Hepatic stellate cell (primary cell): ENCODE data around the gene POLN.

ENCODE experiments used
- DNase-seq: peaks from one replicate; pipeline ENCODE4 v3.0.0; 2011; ENCODE audit warnings: low spot score

POLN gene

DNA sequence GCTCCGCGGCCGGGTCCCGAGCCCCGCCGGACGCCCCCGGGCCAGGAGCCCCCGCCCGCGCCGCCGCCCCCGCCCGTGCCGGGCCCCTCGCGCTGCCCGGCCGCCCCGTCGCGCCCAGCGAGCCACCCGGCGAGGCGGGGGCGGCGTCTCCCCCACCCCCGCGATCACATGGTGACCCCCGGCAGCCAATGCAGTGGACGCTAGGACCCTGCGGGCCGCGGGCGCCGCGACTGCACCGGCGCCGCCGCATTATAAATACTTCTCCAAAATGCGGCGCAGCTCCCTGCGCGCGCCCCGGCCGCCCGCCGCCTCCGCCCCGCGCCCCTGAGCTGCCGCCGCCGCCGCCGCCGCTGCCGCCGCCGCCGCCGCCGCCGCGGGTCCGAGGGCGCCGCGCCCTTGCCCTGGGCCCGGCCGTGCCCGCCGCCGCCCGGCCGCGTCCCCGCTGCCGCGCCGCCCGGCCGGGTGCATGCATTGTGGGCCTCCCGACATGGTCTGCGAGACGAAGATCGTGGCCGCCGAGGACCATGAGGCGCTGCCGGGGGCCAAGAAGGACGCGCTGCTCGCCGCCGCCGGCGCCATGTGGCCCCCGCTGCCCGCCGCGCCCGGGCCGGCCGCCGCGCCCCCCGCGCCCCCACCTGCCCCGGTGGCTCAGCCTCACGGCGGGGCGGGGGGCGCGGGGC lies 182.7 kb downstream of the POLN start, which contains the start of gene NAT8L:
Gene NAT8L (plus strand): TSS at position 282 of the 680 bp plus-strand sequence. CDS start 185 bp downstream, at position 467.
- no peak for DNase-seq

DNA sequence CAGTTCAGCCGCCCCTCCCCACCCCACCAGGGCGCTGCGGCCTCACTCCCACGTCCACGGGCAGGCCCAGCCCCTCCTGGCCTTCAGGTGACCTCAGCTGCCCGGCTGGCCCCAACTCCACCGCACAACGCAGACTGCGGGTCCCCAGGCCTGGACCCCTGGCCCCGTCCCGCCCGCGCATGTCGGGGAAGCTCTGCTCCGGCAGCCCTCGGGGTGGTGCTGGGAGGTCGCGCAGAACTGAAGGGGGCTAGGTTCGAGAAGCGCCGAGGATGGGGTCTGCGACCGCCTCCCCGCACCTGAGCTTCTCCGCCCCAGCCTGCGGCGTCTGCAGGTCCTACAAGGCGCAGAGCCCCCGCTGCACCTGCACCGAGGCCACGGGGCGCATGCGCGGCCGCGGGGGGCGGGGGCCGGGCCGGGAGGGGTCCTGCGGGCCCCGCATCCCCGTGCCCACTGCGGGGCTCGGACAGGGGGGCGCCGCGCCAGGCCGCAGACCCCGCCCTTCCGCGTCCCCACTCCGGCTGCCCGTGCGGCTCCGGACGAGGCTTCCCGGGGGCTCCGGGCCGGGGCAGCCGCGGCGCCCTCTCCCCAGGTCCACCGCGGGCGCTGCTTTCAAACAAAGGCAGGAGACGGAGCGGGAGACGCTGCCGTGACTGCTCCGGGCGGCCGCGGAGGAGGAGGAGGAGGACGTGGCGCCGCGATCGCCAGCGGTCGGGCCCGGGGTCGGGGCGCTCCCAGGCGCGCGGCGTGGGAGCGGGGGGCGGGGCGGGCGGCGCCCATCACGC lies 183.5 kb downstream of the POLN start:
- no peak for DNase-seq

DNA sequence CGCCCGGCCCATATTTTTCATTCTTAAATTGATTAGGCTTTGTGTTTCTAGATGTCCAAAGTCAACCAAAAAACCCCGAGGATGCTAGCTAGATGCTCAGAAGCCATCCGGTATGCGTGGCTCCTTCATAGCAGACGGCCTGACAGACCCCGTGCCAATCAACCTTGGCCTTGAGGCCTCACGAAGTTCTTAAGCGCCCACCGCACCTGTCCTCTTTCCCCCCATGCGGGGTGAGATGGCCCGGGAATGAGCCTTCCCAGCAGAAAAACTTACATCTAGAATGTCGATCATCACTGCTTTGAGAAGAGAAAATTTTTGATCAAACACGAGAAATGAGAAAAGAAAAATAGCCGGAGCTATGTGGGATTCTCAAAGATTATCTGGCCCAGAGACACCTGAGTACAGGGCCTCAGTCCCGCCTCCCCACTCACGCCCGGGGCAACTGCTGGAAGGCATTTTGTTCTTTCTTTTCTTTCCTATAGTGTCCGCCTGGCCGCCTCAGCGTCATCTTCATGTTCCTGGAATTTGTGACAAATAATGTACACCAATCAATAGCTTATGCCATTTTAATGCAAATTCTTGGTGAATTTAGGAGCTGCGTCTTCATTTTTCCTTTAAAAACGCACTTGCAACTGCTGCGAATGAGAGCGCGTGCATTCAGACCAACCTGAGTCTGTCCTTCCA lies 184.4 kb downstream of the POLN start:
- no peak for DNase-seq

DNA sequence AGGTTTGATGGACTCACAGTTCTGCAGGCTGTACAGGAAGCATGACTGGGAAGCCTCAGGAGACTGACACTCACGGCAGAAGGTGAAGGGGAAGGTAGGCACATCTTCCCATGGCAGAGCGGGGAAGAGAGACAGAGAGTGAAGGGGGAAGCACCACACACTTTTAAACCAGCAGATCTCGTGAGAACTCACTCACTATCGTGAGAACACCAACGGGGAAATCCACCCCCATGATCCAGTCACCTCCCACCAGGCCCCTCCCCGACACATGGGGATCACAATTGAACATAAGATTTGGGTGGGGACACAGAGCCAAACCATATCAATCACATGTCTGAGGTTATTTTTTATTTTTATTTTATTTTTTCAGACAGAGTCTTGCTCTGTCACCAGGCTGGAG lies 187.7 kb downstream of the POLN start:
- DNase-seq: no peak

DNA sequence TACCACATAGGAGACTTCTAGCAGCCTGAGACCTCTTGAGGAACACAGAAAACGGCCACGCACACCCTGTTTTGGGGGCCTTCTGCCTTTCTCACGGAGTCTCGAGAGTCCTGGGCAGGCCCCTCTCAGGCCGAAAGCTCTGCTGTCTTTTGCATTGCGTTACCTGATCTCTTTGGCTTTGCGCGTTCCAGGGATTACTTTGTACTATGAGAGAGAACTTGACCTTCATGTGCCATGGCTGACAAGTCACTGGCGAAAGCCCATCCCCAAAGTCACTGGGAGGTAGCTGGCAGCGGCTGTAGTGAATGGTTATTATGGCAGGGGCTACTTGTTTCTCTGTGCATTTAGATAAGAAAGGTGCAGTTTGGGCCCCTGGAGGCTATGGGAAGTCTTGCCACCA lies 190.8 kb downstream of the POLN start:
- DNase-seq: no peak

DNA sequence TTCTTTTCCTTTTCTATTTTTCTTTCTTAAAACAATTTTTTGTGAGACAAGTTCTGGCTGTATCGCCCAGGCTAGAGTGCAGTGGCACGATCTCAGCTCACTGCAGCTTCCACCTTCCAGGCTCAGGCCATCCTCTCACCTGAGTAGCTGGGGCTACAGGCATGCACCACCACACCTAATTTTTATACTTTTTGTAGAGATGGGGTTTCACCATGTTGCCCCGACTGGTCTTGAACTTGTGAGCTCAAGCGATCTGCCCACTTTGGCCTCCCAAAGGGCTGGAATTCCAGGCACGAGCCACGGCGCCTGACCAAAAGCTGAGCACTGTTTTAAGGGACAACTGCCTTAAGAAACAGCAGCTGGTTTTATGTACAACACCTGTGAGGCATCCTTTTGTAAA lies 192.1 kb downstream of the POLN start:
- DNase-seq: no peak

DNA sequence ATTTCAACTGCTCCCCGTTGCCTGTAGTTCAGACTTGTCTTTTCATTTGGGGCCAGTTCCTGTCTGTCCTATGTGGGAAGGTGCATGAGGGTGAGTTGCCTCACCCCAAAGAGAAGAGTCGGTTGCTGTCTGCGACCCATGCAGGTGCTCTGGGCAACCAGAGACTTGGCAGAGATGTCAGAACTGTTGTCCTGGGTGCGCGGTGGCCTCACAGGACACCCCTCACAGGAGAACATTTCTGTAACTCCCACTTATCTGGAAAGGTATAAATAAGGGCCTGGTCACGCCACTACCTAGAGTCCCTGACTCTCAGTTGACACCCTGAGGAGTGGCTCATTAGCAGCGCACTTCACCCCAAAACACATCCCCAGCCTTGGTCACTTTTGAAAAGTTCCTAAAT lies 192.5 kb downstream of the POLN start:
- no peak for DNase-seq

DNA sequence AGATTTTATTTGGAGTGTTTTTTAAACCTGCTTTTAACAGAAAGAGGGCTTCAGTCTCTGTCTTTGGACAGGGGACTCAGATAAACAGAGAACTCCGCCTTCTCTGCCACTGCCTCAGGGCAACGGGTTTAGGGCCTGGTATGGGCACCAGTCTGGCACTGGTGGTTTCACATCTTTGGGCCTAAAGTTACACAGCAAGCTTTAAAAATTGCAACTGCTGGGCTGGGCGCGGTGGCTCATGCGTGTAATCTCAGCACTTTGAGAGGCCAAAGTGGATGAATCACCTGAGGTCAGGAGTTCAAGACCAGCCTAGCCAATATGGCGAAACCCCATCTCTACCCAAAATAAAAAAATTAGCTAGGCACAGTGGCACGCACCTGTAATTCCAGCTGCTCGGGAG lies 193.1 kb downstream of the POLN start:
- DNase-seq: no peak

DNA sequence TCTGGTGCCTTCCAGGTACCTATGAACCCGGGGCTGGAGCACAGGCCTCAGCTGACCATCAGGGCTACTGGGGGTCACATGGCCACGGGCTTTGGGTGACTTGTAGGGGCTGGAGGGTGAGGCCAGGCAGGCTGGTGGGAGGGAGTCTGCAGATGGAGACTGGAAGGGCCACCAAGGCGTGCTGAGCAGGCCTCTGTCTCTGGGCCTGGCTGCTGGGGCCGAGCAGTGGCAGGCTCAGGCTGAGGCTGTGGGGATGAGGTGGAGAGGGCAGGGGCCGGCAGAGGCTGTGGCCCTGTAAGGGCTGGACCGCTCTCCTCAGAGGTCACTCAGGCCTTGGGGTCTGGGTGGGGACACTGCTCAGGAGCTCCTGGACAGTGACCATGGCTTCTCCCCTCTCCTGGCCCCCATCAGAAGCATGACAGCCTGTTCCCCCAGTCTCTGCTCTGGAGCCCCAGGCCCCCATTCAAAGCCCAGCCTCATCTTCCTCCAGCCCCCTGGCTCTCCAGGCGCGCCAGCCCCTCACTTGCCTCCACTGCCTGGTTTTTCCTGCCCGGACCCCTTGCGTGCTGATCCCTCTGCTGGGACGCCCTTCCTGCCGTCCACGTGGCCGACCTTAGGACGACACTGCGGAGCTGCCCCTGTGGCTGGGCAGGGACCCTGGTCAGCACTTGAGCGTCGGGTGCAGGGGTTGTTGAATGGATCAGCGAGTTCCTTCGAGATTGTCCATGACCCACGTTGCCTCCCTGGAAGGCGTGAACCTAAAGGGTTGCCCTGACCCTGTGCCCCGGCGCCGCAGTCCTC lies 193.9 kb downstream of the POLN start:
- no peak for DNase-seq

DNA sequence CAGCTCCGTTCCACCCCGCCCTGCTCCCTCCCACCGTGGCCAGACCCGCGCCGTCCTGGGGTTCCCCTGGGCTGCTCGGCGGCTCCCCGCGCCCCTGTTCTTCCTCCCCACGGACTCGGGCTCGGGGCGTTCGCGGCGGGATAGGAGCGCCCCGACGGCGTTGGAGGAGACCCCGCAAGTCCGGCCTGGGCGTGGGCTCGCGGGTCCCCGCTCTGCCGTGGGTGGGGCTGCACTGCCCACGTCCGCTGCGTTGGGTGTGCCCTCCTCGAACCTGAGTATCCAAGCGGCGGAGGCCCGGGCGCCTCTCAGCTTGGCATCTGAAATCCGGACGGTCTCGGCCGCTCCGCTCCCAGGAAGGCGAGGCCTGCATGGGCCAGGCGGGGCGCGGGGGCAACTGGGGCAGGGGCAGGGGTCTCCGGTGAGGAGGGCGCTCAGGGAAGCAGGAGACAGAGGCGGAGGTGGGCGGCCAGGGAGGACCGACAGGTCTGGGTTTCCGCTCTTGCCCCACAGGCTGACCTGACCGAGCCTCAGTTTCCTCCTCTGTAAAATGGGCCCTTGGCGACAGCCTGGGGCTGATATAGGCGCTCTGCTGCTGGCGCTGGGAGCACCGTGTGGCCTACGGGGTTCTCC lies 194.8 kb downstream of the POLN start:
- DNase-seq: no peak

DNA sequence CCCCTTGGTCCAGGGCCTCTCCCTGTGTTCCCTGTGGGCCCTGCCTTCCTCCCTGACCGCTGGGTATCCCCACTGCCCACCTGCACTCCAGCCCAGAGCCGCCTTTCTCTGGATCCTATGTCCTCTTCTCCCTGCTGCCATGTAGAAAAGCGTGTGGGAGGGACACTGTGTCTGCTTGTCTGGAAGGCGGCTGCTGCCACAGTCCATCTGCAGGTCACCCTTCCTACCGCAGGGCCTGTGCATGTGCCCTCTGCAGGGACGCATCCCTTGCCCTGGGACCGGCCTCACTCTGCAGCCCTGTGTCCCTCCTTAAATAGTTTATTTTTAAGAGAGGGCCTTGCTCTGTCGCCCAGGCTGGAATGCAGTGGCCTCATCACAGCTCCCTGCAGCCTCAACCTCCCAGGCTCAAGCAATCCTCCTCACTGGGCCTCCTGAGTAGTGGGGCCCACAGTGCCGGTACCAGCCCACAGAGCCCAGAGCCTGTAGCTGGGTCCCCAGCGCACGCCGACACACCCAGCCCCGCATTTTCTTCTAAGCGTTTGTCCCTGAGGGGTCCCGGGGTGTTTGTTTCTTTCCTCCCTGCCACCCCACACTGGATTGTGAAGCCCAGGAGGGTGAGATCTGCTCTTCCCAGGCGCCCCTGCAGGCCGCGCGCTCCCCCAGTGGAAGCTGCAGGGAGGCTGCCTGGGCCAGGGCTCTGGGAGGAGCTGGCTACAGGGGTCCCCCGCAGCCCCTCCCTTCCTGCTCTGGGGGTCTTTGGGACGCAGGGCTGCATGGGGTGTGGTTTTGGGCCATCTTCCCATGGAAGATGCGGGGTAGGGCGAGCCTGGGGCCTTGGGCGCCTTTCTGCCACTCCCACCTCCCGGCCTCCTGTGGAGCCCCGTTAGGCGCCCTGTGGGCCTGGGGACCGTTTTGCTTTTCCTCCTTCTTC lies 195.6 kb downstream of the POLN start:
- DNase-seq: no peak

DNA sequence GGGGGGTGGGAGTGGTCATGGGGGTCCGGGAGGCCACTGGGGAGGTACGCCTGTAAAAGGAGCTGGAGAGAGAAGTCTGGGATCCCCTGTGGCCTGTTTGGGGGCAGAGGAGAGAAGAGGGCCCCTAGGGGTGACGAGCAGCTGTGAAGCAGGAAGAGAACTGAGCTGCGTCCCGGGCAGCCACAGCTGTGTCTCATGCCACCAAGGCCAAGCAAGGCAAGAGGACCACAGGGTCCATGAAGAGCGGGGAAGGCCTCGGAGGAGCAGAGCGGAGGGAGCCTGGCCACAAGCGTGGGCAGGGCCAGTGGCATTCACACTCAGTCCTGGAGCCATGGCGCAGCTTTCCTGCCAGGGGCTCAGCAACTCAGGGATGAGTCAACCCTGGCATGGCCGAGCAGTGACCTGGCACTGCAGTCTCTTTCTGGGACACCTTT lies 196.4 kb downstream of the POLN start:
- no peak for DNase-seq

DNA sequence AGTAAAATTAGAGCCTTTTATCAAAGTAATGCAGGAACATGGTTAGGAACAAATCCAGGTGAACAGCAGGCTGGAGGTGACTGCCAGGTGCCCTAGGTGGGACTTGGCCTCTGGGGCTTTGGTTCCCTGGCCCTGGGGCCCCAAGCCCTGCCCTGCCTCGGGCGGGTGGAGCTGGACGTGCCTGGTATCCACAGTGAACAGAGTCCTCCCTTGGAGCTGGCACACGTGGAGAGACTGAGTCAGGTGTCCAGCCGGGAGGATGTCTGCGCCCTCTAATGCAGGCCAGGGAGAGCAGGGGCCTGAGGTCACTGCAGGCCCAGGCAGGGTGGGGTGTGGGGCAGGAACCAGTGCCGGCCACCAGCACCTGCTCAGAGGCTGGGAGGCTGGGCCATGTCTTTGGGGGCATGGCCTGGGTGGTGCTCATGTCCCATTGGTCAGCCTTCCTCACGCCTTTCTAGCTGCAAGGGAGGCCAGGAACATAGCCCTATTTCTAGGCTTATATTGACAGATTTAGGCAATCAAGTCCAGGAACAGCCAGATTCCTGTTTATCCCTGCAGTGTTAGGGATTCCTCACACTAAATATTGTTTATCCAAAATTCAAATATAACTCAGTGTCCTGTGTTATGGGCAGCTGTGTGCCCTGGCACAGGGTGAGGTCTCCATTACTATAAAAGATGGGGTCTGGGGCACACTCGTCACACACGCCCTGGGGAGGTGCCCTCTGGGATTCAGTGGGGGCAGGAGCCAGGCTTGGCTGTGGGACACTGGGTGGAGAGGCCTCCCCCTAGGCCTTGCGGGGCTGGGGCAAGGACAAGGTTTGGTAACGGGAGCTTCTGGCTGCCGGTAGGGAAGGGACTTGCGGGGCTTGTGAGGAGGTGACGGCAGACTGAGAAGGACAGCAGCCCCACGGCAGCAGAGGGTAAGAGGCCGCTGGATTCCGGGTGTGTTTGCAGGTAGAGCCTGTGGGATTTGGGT lies 197.1 kb downstream of the POLN start:
- no peak for DNase-seq

DNA sequence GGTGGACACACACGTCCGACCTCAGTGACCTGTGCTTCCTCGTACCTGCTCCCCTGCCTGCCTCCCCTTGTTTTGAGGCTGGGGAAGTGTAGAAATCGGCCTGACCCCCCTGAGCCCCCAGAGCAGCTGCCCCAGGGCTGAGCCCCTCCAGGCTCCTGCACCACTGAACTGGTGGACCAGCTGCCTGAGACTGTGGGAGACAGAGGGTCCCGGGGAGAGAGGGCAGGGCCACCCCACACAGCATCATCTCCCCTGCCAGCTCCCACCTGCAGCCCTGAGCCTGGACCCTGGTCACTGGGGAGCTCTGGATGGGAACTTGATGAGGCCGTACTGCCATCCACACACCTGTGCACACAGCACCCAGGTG lies 197.8 kb downstream of the POLN start:
- DNase-seq: no peak

DNA sequence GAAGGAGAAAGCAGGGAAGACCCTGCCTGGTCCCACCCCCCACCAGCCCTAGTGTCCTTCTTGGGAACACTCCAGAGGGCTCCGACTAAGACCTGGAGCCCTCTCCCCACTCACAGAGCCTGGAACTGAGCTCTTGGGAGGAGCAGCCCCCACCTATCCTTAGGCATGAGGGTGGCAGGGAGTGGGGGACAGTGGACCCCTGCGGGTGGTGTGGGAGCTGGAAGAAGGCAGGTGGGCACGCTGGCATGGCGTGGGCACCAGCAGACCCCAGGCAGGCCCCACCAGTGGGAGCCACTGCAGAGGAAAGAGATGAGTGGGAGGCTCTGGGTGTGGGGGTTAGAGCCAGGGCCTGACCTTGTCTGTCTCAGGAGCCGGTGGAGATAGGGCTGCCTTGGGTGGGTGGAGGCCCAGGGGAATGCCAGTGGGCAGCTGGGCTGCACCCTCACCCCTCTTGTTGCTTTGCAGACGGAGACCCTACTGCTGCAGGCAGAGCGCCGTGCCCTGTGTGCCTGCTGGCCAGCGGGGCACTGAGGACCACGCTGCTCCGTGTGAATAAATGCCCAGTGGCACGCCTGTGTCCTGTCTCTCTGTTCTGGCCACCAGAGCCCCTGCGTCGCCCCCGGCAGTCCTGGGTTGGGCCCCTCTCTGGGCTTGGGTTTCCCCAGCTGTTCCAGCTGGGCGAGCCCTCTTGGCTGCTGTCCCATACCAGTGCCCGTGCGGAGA lies 198.4 kb downstream of the POLN start:
- DNase-seq: no peak

DNA sequence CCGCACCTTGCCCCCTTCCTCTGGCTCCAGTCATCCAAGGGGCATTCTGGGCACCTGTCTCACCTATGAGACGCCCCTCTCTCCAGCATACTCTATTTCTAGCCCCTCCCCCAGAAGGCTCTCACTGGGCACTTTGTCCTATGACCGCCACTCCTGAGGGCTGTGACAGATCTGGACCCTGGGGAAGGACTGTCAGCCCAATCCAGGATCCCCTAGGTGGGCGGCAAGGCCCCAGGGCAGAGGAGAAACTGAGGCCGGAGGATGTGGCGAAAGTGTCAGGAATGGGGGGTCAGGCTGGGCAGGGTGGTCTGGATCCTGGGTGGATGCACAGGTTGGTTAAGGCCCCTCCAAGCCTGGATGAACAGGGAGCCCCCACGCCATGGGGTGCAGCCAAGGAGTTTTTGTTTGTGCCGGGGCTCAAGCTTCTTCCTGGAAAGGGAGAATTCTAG lies 198.9 kb downstream of the POLN start:
- no peak for DNase-seq

DNA sequence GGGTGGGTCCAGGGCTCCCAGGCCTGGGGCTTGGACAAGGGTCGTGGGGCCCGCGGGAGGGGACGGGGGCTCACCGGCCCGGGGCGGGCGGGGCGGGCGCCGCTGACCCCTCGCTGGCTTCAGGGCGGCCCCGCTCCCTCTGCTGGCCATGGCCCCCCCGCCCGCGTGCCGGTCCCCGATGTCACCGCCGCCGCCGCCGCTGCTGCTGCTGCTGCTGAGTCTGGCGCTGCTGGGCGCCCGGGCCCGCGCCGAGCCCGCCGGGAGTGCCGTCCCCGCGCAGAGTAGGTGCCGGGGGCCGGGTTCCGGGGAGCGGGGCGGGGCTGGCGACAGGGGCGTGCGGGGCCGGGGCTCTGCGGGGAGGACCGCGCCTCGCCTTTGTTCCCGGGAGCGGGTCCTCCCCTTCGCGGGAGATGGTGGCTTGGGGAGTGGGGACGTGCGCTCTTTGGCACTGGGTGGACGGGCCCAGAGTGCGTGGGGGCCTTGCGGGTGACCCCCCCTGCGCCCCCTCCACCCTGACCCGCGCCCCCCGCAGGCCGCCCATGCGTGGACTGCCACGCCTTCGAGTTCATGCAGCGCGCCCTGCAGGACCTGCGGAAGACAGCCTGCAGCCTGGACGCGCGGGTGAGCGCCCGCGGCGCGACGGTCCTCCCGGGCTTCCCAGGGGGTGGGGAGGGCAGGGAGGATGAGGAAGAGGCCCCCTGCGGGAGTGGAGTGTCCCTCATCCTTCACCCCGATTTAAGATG lies 199.5 kb downstream of the POLN start:
- peak; percentile 61 for DNase-seq
